Measurements from ENCODE around the gene EPB41L1.

DNA sequence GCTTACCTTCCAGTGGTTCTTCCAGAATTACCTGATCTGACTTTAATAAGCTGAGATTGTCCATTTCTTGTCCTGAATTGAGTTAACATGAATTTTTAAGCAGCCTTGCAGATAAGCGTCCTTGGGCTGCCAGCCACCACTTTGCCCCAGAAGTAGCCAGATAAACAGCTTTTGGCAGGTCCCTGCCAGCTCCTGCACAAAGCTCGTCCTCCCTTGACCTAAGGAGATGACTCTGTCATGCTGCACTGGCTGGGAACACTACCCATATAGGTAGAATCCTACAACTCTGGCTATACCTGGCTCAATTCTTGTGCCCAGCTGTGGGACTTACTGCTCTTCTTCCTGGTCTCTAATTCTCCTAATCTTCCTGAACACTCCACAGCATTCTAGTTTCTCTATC lies 42.1 kb downstream of the EPB41L1 start:
- TF ChIP-seq, protein P1, sequence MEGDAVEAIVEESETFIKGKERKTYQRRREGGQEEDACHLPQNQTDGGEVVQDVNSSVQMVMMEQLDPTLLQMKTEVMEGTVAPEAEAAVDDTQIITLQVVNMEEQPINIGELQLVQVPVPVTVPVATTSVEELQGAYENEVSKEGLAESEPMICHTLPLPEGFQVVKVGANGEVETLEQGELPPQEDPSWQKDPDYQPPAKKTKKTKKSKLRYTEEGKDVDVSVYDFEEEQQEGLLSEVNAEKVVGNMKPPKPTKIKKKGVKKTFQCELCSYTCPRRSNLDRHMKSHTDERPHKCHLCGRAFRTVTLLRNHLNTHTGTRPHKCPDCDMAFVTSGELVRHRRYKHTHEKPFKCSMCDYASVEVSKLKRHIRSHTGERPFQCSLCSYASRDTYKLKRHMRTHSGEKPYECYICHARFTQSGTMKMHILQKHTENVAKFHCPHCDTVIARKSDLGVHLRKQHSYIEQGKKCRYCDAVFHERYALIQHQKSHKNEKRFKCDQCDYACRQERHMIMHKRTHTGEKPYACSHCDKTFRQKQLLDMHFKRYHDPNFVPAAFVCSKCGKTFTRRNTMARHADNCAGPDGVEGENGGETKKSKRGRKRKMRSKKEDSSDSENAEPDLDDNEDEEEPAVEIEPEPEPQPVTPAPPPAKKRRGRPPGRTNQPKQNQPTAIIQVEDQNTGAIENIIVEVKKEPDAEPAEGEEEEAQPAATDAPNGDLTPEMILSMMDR (IDR thresholded peaks at IDR 0.05 in 8 of 11, conservative IDR thresholded peaks at IDR 0.05 in 3 of 11): no peak
- TF ChIP-seq POLR2A (IDR thresholded peaks at IDR 0.05) (no peak), POLR2AphosphoS5 (IDR thresholded peaks at IDR 0.05) (no peak)

Data from spleen (tissue), 7 donors.